ENCODE measurements around the gene ATF6.

GRCh38 chr1:161771161-161771560 lies 5.0 kb downstream of the ATF6 start:
- TF ChIP-seq POLR2AphosphoS5 (IDR thresholded peaks at IDR 0.05) (no peak), POLR2A (IDR thresholded peaks at IDR 0.05) (no peak)

All from breast epithelium (tissue), 3 donors.